Esophagus squamous epithelium (tissue), 4 donors: ENCODE data around the gene ENOX2.

Experiments used
- POLR2A ChIP-seq, 4 donors: fragments of 450-650 bp; IDR thresholded peaks; one replicate each; pipeline ENCODE4 v1.6.1; 2017; ENCODE audit warnings: antibody characterized with exemption in 4 of 4, mild to moderate bottlenecking in 4 of 4, moderate library complexity in 3 of 4
- TF ChIP-seq, protein P1 (sequence below), 6 experiments: fragments of 450-650 bp in 4 of 6; fragments of 200-600 bp in 2 of 6; sonication (generic) in 2 of 6; IDR thresholded peaks; one replicate each; pipeline ENCODE4 v1.5.1; 2016 to 2019; ENCODE audit warnings: antibody characterized with exemption in 6 of 6, mild to moderate bottlenecking in 4 of 6, moderate library complexity in 4 of 6

DNA sequence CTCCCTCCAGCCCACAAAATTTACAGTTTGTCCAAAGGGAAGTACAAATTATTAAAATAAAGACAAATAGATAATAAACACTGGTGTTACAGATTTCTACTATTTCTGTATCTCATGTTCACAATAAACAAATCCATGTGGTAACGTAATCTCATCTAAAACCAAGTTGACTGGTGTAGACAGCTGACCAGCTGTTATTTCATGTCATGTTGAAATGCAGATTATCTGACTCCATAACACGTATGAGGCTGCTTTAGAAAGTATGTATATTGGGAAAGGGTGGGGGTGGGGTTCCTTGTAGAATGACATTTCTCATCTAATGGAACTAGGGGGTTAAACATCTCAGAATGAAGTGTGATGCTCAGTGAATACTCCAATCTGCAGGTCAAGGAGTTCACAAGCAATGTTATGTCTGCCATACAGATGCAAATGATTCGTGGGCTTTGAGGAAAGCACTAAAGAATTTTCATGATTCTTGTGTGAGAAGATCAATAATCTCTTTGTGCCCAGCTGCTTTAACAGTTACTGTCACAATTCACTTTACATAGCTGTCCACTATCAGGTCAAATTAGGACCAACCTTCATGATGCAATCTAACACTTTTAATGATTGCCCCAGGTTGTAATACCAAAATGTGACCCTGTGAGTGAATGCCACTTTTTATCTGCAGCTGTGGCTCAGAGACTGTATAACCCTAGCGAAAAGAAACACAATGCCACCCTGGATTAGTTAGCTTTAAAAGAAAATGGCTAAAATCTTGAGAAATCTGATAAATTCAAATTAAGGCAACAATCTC lies 114.0 kb downstream of the ENOX2 start:
- no peak for TF ChIP-seq POLR2A (IDR thresholded peaks at IDR 0.05)
- TF ChIP-seq, protein P1, sequence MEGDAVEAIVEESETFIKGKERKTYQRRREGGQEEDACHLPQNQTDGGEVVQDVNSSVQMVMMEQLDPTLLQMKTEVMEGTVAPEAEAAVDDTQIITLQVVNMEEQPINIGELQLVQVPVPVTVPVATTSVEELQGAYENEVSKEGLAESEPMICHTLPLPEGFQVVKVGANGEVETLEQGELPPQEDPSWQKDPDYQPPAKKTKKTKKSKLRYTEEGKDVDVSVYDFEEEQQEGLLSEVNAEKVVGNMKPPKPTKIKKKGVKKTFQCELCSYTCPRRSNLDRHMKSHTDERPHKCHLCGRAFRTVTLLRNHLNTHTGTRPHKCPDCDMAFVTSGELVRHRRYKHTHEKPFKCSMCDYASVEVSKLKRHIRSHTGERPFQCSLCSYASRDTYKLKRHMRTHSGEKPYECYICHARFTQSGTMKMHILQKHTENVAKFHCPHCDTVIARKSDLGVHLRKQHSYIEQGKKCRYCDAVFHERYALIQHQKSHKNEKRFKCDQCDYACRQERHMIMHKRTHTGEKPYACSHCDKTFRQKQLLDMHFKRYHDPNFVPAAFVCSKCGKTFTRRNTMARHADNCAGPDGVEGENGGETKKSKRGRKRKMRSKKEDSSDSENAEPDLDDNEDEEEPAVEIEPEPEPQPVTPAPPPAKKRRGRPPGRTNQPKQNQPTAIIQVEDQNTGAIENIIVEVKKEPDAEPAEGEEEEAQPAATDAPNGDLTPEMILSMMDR (IDR thresholded peaks at IDR 0.05): no peak
